Ovary (tissue), 3 donors: Measurements from ENCODE around the gene ARHGEF37.

ENCODE experiments used
- CTCF ChIP-seq, 3 donors: fragments of 450-650 bp in 2 of 3; fragments of 200-600 bp in 1 of 3; IDR thresholded peaks; one replicate each; pipeline versions ENCODE4 v1.5.1 to v1.8.0; 2016 to 2022; ENCODE audit warnings: antibody characterized with exemption in 3 of 3, mild to moderate bottlenecking in 1 of 3
- EP300 ChIP-seq: sonication (generic); formaldehyde crosslinking; IDR thresholded peaks from one replicate; pipeline ENCODE4 v1.6.1; 2017; ENCODE audit warnings: antibody characterized with exemption
- POLR2A ChIP-seq: fragments of 450-650 bp; IDR thresholded peaks from one replicate; pipeline ENCODE4 v1.6.1; 2017; ENCODE audit warnings: antibody characterized with exemption, mild to moderate bottlenecking, moderate library complexity
- donor health status: DM: no; HTN: no; CAD: no.

GRCh38 chr5:149610589-149611255 lies 29.4 kb downstream of the ARHGEF37 start:
- TF ChIP-seq CTCF (IDR thresholded peaks at IDR 0.05) (no peak), POLR2A (no peak), EP300 (no peak)
